HG03097 (cell line): Measurements from ENCODE around the gene AK8.

Source experiments
- ATAC-seq: cut with Tn5 transposase; IDR thresholded peaks from one replicate; pipeline ENCODE4 v1.9.1; 2021; ENCODE audit not compliant: unreplicated experiment, low FRiP score

The AK8 gene

DNA sequence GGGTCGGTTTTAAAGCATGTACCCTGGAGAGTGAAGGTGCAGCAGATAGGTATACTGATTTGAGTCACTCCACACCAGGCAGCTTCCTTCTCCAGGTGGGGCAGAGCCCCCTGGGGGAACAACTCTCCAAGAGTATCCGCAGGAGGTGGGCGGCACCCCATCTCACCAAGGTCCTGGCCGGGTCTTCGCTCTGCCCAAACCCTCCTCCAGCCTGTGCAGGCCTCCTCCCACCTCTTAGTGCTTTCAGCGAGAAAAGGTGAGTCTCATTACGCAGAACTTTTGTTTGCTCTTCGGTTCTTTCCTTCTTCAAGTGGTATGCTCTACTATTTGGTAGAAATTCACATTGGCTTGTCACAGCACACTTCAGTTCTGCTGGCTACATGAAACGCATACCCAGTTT lies 14.3 kb upstream of the AK8 start:
- no peak for ATAC-seq

GRCh38 chr9:132888151-132888550 lies 10.1 kb upstream of the AK8 start:
- ATAC-seq: no peak

- ATAC-seq: no peak
Measured at GRCh38 chr9:132887181-132888120, 9.4 kb upstream of the AK8 start.

DNA sequence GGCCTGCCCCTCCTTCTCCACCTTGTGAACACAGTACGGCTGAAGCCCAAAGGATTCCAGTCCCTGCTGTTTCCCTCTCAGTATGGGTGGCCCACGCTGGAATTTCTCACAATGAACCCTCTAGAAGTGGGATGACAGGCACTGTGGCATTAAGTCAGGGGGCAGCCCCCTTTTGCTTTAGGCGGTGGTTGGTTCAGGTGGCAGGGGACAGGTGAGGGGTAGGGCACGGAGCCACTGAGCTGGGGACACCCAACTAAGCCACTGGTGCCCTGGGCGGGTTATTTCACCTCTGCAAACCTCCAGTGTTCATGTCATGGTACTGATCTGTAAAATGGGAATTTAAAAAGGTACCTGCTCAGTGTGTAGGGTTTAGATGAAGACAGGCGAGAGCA lies 8.2 kb upstream of the AK8 start:
- ATAC-seq: no peak

GRCh38 chr9:132885720-132886333 lies 7.7 kb upstream of the AK8 start:
- ATAC-seq: no peak

GRCh38 chr9:132883349-132884294 lies 5.5 kb upstream of the AK8 start:
- no peak for ATAC-seq

GRCh38 chr9:132882616-132883015 lies 4.5 kb upstream of the AK8 start:
- ATAC-seq: no peak

- ATAC-seq: no peak
Measured at GRCh38 chr9:132881826-132882225, 3.7 kb upstream of the AK8 start.

GRCh38 chr9:132880324-132880661 lies 2.2 kb upstream of the AK8 start:
- no peak for ATAC-seq

- no peak for ATAC-seq
Measured at GRCh38 chr9:132879457-132880323, 1.6 kb upstream of the AK8 start.

- no peak for ATAC-seq
Measured at GRCh38 chr9:132878695-132879456, 792 bp upstream of the AK8 start, which contains the start of gene SPACA9. Gene SPACA9 (plus strand): TSS chr9:132878898. CDS start chr9:132883948, 5,050 bp downstream.

GRCh38 chr9:132877458-132877823 lies 643 bp downstream of the AK8 start:
- no peak for ATAC-seq

DNA sequence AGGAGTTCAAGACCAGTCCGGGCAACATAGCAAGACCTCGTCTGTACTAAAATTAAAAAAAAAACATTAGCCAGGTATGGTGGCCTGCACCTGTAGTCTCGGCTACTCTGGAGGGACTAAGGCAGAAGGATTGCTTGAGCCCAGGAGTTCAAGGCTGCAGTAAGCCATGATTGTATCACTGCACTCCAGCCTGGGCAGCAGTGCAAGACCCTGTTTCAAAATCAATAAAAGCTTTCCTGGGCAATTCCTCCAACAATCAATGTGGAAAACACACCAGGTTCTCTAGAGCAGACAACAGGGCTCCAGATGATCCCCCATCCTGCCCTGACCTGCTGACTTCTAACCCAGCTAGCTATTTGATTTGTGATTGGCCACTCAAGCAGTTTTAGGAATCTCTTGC lies 1.2 kb downstream of the AK8 start:
- ATAC-seq: no peak

DNA sequence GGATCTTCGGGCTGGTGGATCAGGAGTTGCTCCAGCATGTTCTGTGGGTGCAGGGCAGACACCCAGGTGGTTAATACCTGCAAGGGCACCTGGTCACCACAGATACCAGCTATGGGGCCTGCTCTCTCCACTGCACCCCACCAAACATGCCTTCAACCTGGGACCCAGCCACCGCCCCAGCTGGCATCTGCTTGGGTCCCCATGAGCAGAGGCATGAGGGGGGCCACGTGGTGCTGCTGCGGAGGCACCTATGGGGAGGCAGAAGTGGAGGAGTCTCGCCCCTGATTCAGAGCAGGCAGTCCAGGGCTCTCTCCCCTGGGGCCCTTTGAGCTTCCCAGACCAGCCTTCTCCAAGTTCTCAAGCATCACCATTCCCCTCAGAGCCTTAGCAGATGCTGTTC lies 2.9 kb downstream of the AK8 start:
- ATAC-seq: no peak

GRCh38 chr9:132873403-132873802 lies 4.7 kb downstream of the AK8 start:
- no peak for ATAC-seq

GRCh38 chr9:132869266-132869665 lies 8.8 kb downstream of the AK8 start:
- ATAC-seq: no peak

DNA sequence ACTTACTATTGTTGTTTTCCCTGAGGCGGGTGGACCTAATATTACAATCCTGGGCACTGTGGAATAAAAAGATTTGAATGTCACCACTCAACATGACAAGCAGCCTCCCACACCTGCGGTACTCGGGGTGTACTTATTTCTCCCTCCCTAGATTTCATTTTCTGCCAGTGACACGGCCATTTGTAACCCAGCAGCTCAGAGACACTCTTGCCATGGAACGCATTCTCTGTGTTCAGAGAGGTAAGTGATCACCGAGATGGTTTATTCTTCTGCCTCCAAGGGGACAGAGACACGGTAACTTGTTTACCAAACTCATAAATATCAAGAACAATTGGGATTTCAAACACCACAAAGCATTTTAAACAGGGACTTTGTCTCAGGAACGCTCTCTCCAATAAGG lies 11.2 kb downstream of the AK8 start:
- ATAC-seq: no peak

GRCh38 chr9:132864691-132865090 lies 13.4 kb downstream of the AK8 start:
- ATAC-seq: no peak

GRCh38 chr9:132864277-132864676 lies 13.8 kb downstream of the AK8 start:
- ATAC-seq: no peak
